Chondrocyte (in vitro differentiated cells): Measurements from ENCODE around the gene TNRC6B. TPM values are rescaled to one million over a fixed set of nuclear protein-coding genes. Genes with fewer than 3 reads are reported as not detected.

ENCODE experiments used
- DNase-seq: peaks from one replicate; pipeline ENCODE4 v3.0.0; 2021; ENCODE audit warnings: mixed read lengths, low spot score
- H3K27ac Mint-ChIP-seq: one replicate; pipeline ENCODE4 v1.8.0; 2021; ENCODE audit warnings: mild to moderate bottlenecking, moderate library complexity, mixed read lengths; ENCODE audit not compliant: unreplicated experiment
- H3K27me3 Mint-ChIP-seq: 2 replicates; pipeline ENCODE4 v1.8.0; 2021; ENCODE audit warnings: low read depth, mixed read lengths
- H3K36me3 Mint-ChIP-seq: 2 replicates; pipeline ENCODE4 v1.8.0; 2021; ENCODE audit warnings: low read depth, mixed read lengths
- H3K4me1 Mint-ChIP-seq: 2 replicates; pipeline ENCODE4 v1.8.0; 2021; ENCODE audit warnings: low read depth, mild to moderate bottlenecking, mixed read lengths
- H3K4me3 Mint-ChIP-seq: one replicate; pipeline ENCODE4 v1.8.0; 2021; ENCODE audit warnings: mild to moderate bottlenecking, moderate library complexity, mixed read lengths; ENCODE audit not compliant: unreplicated experiment
- H3K9me3 Mint-ChIP-seq: 2 replicates; pipeline ENCODE4 v1.8.0; 2021; ENCODE audit warnings: low read depth, mixed read lengths
- CTCF ChIP-seq: fragments of 200-600 bp; sonication (generic); IDR thresholded peaks from 2 replicates; pipeline ENCODE4 v1.5.0; 2021; ENCODE audit warnings: antibody characterized with exemption, mild to moderate bottlenecking, moderate library complexity
- long read RNA-seq: library from polyadenylated mRNA; stranded (forward); transcript quantifications from one replicate; pipeline ENCODE4 v2.0.0, GENCODE V29; 2021
- total RNA-seq: library from RNA; stranded (reverse); gene quantifications from 3 replicates; pipeline ENCODE4 v1.2.1, GENCODE V29; 2021

Gene TNRC6B
- 30.9 to 42.8 TPM (median 35.0 TPM) in 3 replicates for total RNA-seq
- long read RNA-seq, full-length matches to known transcripts: 5 of 17 reads
- long read RNA-seq, partial matches to known transcripts: 6 of 17 reads
- long read RNA-seq, other reads (novel, unspliced or antisense): 6 of 17 reads

GRCh38 chr22:40177738-40178416 is at the start of gene TNRC6B:
Gene TNRC6B, plus strand, starts transcription at chr22:40177925. Its CDS starts 211 bp downstream, at chr22:40178136.
- Mint-ChIP-seq H3K4me3 (peak within 1 kb of the TSS; percentile 84), H3K9me3 (no peaks in the 10 kb centered on the region), H3K27me3 (no peaks in the 10 kb centered on the region), H3K27ac (peak within 1 kb of the TSS; percentile 96), H3K4me1 (peaks cover 57% of the 10 kb centered on the region), H3K36me3 (no peaks in the 10 kb centered on the region)
- DNase-seq: no peak
- no peak for TF ChIP-seq CTCF

- peaks cover 3% of the 10 kb centered on the region for H3K36me3 Mint-ChIP-seq
- H3K27ac Mint-ChIP-seq: no peak overlapping the region
- H3K4me3 Mint-ChIP-seq: no peak overlapping the region
- H3K27me3 Mint-ChIP-seq: no peaks in the 10 kb centered on the region
- H3K4me1 Mint-ChIP-seq: peaks cover 8% of the 10 kb centered on the region
- no peak for DNase-seq
- TF ChIP-seq CTCF: no peak
- no peaks in the 10 kb centered on the region for H3K9me3 Mint-ChIP-seq
These were observed 48.7 kb upstream of the TNRC6B start for GRCh38 chr22:40128989-40129388.

GRCh38 chr22:40137132-40137531 is 40.6 kb upstream of the TNRC6B start:
- Mint-ChIP-seq H3K4me1 (no peaks in the 10 kb centered on the region), H3K9me3 (no peaks in the 10 kb centered on the region), H3K27me3 (no peaks in the 10 kb centered on the region), H3K4me3 (no peak overlapping the region), H3K27ac (no peak overlapping the region), H3K36me3 (peaks cover 2% of the 10 kb centered on the region)
- no peak for DNase-seq
- TF ChIP-seq CTCF: no peak

- TF ChIP-seq CTCF: no peak
- H3K4me1 Mint-ChIP-seq: no peaks in the 10 kb centered on the region
- no peaks in the 10 kb centered on the region for H3K9me3 Mint-ChIP-seq
- DNase-seq: no peak
- no peaks in the 10 kb centered on the region for H3K27me3 Mint-ChIP-seq
- H3K27ac Mint-ChIP-seq: no peak overlapping the region
- no peak overlapping the region for H3K4me3 Mint-ChIP-seq
- peaks cover 2% of the 10 kb centered on the region for H3K36me3 Mint-ChIP-seq
These were observed 38.9 kb upstream of the TNRC6B start for GRCh38 chr22:40138866-40139265.

- Mint-ChIP-seq H3K4me1 (no peaks in the 10 kb centered on the region), H3K36me3 (no peaks in the 10 kb centered on the region), H3K27me3 (no peaks in the 10 kb centered on the region)
These were observed 30.1 kb upstream of the TNRC6B start for GRCh38 chr22:40147388-40148176.

More at GRCh38 chr22:40147388-40148176, 30.1 kb upstream of the TNRC6B start:
- no peak for DNase-seq
- TF ChIP-seq CTCF: no peak
- Mint-ChIP-seq H3K27ac (no peak overlapping the region), H3K9me3 (no peaks in the 10 kb centered on the region), H3K4me3 (no peak overlapping the region)
